ENCODE measurements around the gene TEX101. TPM values are rescaled to one million over a fixed set of nuclear protein-coding genes. Genes with fewer than 3 reads are reported as not detected.
A peak's percentile ranks its signal among the peaks of the same experiment; 100 is the strongest.

The TEX101 gene
- total and polyA plus RNA-seq, 4 experiments from 2014 or later = not detected

DNA sequence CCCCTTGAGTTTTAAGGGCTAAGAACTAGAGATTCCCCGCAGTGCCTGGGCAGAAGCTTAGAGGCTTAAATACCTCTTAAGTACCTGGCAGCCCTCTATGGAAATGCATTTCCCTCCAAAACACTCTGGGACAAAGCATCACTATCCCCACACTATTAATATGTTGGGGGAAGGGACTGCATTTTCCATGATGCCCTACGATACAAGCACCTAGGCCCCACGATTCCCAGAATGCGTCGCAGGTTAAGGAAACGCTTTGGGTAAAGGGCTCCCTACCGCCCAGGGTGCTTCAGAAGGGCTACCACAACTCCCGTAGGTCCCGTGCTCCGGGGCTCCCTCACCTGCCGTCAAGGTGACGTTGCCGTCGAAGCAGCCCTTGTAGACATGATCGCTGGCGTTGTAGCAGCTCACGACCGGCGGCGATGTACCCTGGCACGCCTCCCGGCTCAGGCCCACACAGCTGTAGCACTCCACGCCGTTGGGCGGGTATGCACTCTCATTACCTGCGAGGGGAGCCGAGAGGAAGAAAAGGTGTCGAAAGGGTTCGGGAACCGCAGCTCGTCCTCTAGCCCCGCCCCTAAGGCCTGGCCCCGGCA, 48.2 kb downstream of the TEX101 start:
- peaks cover 21 to 57% (median 37%) of the 10 kb centered on the region in 4 donors for H3K4me1 Mint-ChIP-seq
- H3K4me3 Mint-ChIP-seq = peak overlapping the region; percentile 90 to 98 (median 94)
- peaks cover 0 to 2% of the 10 kb centered on the region in 2 donors for H3K36me3 Mint-ChIP-seq
- no peak for DNase-seq
- POLR2A ChIA-PET (ENCODE audit: partially characterized antibody) = interaction anchor here (0.9 to 4.9 kb wide), 20 partner anchors 12 to 206 kb away, joined by 3 to 107 read pairs (median 9); partner anchors contain the start of genes ETHE1, IRGQ, PHLDB3 and PINLYP
- H3K9me3 Mint-ChIP-seq = no peaks in the 10 kb centered on the region
- peak overlapping the region; percentile 95 to 100 (median 99) for H3K27ac Mint-ChIP-seq
- CTCF ChIA-PET (ENCODE audit: partially characterized antibody) = interaction anchor here (0.9 to 4.0 kb wide), 12 partner anchors 12 to 133 kb away, joined by 3 to 34 read pairs (median 6); partner anchors contain the start of genes IRGQ, PHLDB3 and ZNF576
- Histone ChIP-seq H3K36me3 (ENCODE audit: insufficient read depth, low read length) (no peaks in the 10 kb centered on the region), H3K9me3 (ENCODE audit: control insufficient read depth in 1 of 2, low read length in 2 of 2) (no peaks in the 10 kb centered on the region), H3K27ac (ENCODE audit: low read depth, low read length) (peak overlapping the region; percentile 80), H3K27me3 (ENCODE audit: insufficient read depth, low read length) (no peaks in the 10 kb centered on the region), H3K4me3 (ENCODE audit: low read length in 2 of 2) (peak overlapping the region; percentile 34 to 98), H3K4me1 (ENCODE audit: insufficient read depth, low read length) (peaks cover 27% of the 10 kb centered on the region)
- no peaks in the 10 kb centered on the region for H3K27me3 Mint-ChIP-seq
- intact Hi-C loops (cut with micrococcal nuclease) = loop anchor here (1.0 to 5.0 kb wide), 5 partner anchors 12 to 205 kb away; partner anchors contain the start of genes IRGQ, PHLDB3 and ZNF576

DNA sequence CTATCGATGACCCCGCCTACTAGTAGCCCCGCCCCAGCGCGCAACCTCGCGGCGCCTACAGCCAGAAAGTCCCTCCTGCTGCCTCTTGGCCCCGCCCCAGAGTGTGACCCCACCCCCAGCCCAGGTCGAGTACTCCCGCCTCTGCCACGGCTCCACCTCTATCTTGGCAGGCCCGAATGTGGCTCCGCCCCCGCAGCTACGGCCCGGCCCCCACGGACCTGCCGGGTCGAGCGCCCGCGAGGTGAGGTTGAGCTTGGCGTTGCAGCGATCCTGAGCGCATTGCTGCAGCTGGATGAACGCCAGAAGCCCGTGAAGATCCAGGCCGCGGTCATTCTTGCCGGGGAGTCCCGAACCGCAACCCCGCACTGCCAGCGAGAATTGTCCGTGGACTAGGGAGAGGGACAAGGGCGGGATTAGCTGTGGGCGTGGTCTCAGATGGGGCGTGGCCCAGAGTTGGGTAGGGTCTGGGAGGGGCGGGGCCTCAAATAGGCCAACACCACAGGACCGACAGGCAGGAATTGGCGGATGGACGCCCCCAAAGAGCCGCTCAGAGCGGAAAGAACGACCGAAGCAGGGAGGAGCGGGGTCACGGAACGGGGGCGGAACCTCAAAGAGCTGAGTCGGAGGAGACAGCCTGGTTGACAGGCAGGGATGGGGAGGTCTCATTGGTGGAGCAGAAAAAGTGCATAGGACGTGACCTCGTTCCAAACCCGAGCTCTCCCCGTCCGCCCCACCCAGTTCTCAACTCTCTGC, 48.9 kb downstream of the TEX101 start:
- no peaks in the 10 kb centered on the region for H3K9me3 Mint-ChIP-seq
- peaks cover 34% of the 10 kb centered on the region for H3K4me1 ChIP-seq (ENCODE audit: insufficient read depth, low read length)
- peak overlapping the region; percentile 95 to 100 (median 99) for H3K27ac Mint-ChIP-seq
- peaks cover 0 to 2% of the 10 kb centered on the region in 2 donors for H3K36me3 Mint-ChIP-seq
- peak overlapping the region; percentile 90 to 98 (median 94) for H3K4me3 Mint-ChIP-seq
- H3K36me3 ChIP-seq (ENCODE audit: insufficient read depth, low read length) = no peaks in the 10 kb centered on the region
- ChIA-PET POLR2A (ENCODE audit: partially characterized antibody) (interaction anchor here (0.8 to 4.9 kb wide), 27 partner anchors 11 to 205 kb away, joined by 3 to 107 read pairs (median 5); partner anchors contain the start of genes ETHE1, IRGQ, PHLDB3 and PINLYP), CTCF (ENCODE audit: partially characterized antibody) (interaction anchor here (0.7 to 4.0 kb wide), 14 partner anchors 11 to 133 kb away, joined by 3 to 34 read pairs (median 4); partner anchors contain the start of genes IRGQ, PHLDB3 and ZNF576)
- no peaks in the 10 kb centered on the region for H3K27me3 ChIP-seq (ENCODE audit: insufficient read depth, low read length)
- H3K4me3 ChIP-seq (ENCODE audit: low read length in 2 of 2) = peak overlapping the region; percentile 79 to 98
- no peaks in the 10 kb centered on the region for H3K9me3 ChIP-seq (ENCODE audit: control insufficient read depth in 1 of 2, low read length in 2 of 2)
- no peaks in the 10 kb centered on the region for H3K27me3 Mint-ChIP-seq
- intact Hi-C loops (cut with micrococcal nuclease) = loop anchor here (1.0 to 5.0 kb wide), 5 partner anchors 12 to 205 kb away; partner anchors contain the start of genes IRGQ, PHLDB3 and ZNF576
- DNase-seq = peak; percentile 98 to 100 (median 98)
- peak overlapping the region; percentile 80 for H3K27ac ChIP-seq (ENCODE audit: low read depth, low read length)
- peaks cover 25 to 64% (median 43%) of the 10 kb centered on the region in 4 donors for H3K4me1 Mint-ChIP-seq

DNA sequence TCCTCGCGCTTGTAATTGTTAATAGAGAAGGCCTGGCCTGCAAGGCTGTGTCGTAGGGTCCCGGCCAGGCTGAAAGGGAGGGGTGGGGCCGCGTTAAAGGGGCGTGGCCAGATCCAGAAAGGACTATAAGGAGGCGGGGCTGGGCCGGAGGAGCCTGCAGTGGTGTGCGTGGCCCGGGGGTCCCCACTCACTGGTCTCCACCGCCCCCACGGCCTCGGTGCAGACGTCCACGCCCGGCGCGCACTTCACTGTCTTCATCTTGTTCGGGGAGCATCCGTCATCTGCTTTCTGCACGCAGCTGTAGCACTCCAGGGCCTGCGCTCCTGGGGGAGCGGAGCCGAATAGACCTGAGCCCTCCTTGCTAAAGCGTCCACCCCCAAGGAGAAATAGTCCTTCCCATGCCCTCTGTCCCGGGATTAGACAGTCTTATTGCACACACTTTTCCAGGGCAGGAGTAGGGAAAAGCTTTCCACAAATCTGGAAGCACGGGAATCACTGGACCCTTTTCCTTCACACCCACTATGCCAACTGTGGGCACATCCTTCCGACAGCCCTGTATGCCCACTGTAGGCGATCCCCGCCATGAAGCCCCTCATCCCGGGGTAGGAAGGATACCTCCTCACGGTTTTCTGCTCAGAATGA, 49.6 kb downstream of the TEX101 start:
- H3K9me3 ChIP-seq (ENCODE audit: control insufficient read depth in 1 of 2, low read length in 2 of 2) = no peaks in the 10 kb centered on the region
- intact Hi-C loops (cut with micrococcal nuclease) = loop anchor here (5.0 kb wide), 1 partner anchor 133 kb away; the partner anchor contains the start of genes IRGQ and ZNF576
- ChIA-PET CTCF (ENCODE audit: partially characterized antibody) (interaction anchor here (0.7 to 4.0 kb wide), 9 partner anchors 10 to 130 kb away, joined by 3 to 34 read pairs (median 17); partner anchors contain the start of gene PHLDB3), POLR2A (ENCODE audit: partially characterized antibody) (interaction anchor here (0.8 to 4.9 kb wide), 25 partner anchors 10 to 204 kb away, joined by 3 to 107 read pairs (median 5); partner anchors contain the start of genes ETHE1, IRGQ, PHLDB3 and PINLYP)
- peak overlapping the region; percentile 95 to 100 (median 99) for H3K27ac Mint-ChIP-seq
- H3K36me3 ChIP-seq (ENCODE audit: insufficient read depth, low read length) = no peaks in the 10 kb centered on the region
- H3K27me3 Mint-ChIP-seq = no peaks in the 10 kb centered on the region
- H3K36me3 Mint-ChIP-seq = peaks cover 0 to 2% of the 10 kb centered on the region in 2 donors
- peak overlapping the region; percentile 80 for H3K27ac ChIP-seq (ENCODE audit: low read depth, low read length)
- no peaks in the 10 kb centered on the region for H3K27me3 ChIP-seq (ENCODE audit: insufficient read depth, low read length)
- peaks cover 41% of the 10 kb centered on the region for H3K4me1 ChIP-seq (ENCODE audit: insufficient read depth, low read length)
- DNase-seq = no peak
- H3K4me3 ChIP-seq (ENCODE audit: low read length in 2 of 2) = peak overlapping the region; percentile 79 to 98
- H3K4me3 Mint-ChIP-seq = peak overlapping the region; percentile 90 to 98 (median 94)
- no peaks in the 10 kb centered on the region for H3K9me3 Mint-ChIP-seq
- H3K4me1 Mint-ChIP-seq = peaks cover 32 to 71% (median 50%) of the 10 kb centered on the region in 4 donors

DNA sequence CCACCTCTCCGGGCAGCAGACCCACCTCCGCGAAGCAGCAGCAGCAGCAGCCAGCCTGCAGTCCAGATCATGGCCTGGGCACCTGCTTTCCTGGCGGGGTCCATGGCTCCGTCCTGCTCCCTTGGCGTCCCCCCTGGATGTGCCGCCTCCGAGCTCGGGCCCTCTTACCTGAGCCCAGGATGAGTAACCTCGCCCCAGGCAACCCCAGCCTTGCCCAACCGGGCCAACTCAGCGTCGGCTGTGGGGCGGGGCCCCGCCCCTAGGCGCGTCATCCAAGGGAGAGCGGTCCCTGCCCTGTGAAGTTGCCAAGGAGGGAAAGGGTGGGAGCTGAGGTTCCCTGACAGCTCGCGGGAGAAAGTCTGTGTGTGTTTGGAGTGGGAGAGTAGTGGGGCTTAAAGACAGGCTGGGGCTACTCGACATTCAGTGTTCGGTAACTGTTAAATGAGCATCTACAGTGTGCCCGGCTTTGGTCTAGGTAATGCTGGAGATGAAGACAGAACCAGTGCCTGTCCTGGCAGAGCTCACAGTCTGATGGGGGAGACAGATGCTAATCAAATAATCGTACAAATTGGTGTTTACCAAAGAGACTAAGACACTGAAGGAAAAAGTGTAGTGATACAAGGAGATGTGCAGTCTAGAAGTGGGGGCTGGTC, 50.9 kb downstream of the TEX101 start, which contains the start of gene LYPD3:
LYPD3 (minus strand) TSS at position 141 of the 653 bp plus-strand sequence; CDS start at position 104, 37 bp downstream.
- CTCF ChIA-PET (ENCODE audit: partially characterized antibody) = interaction anchor here (0.7 to 4.0 kb wide), 3 partner anchors 17 to 60 kb away, joined by 4 to 19 read pairs (median 6); partner anchors contain the start of gene PHLDB3
- POLR2A ChIA-PET (ENCODE audit: partially characterized antibody) = interaction anchor here (3.2 to 4.9 kb wide), 3 partner anchors 26 to 61 kb away, joined by 33 to 107 read pairs (median 76); partner anchors contain the start of genes ETHE1 and PHLDB3
- H3K36me3 Mint-ChIP-seq = peaks cover 0 to 2% of the 10 kb centered on the region in 2 donors
- no peak for DNase-seq
- peaks cover 40 to 83% (median 59%) of the 10 kb centered on the region in 4 donors for H3K4me1 Mint-ChIP-seq
- intact Hi-C loops (cut with micrococcal nuclease) = no loop called here
- H3K27ac ChIP-seq (ENCODE audit: low read depth, low read length) = peak within 1 kb of the TSS; percentile 80
- no peaks in the 10 kb centered on the region for H3K9me3 Mint-ChIP-seq
- no peaks in the 10 kb centered on the region for H3K36me3 ChIP-seq (ENCODE audit: insufficient read depth, low read length)
- H3K9me3 ChIP-seq (ENCODE audit: control insufficient read depth in 1 of 2, low read length in 2 of 2) = no peaks in the 10 kb centered on the region
- peaks cover 53% of the 10 kb centered on the region for H3K4me1 ChIP-seq (ENCODE audit: insufficient read depth, low read length)
- H3K27me3 ChIP-seq (ENCODE audit: insufficient read depth, low read length) = no peaks in the 10 kb centered on the region
- H3K4me3 ChIP-seq (ENCODE audit: low read length in 2 of 2) = peak within 1 kb of the TSS; percentile 79 to 98
- H3K4me3 Mint-ChIP-seq = peak within 1 kb of the TSS; percentile 55 to 98 (median 94)
- H3K27ac Mint-ChIP-seq = peak within 1 kb of the TSS; percentile 95 to 100 (median 99)
- no peaks in the 10 kb centered on the region for H3K27me3 Mint-ChIP-seq

DNA sequence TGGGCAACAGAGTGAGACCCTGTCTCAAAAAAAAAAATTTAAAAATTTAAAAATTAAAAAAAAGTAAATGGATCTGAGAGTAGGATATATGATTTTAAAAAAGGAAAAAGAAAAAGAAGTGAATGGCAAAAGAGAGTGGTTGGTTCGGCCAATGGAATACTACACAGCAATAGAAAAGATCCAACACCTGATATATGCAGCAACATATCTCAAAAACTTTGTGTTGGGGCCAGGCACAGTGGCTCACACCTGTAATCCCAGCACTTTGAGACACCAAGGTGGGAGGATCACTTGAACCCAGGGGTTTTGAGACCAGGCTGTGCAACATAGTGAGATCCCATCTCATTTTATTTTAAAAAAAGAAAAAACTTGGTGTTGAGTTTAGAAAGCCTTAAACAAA, 52.1 kb downstream of the TEX101 start:
- Mint-ChIP-seq H3K4me1 (peaks cover 40 to 73% (median 56%) of the 10 kb centered on the region in 4 donors), H3K27me3 (no peaks in the 10 kb centered on the region), H3K27ac (peak overlapping the region in 4 of 7 donors; percentile 57 to 97 (median 82)), H3K36me3 (peaks cover 0 to 2% of the 10 kb centered on the region in 2 donors), H3K4me3 (no peak overlapping the region), H3K9me3 (no peaks in the 10 kb centered on the region)
- H3K36me3 ChIP-seq (ENCODE audit: insufficient read depth, low read length) = no peaks in the 10 kb centered on the region
- H3K27me3 ChIP-seq (ENCODE audit: insufficient read depth, low read length) = no peaks in the 10 kb centered on the region
- peaks cover 58% of the 10 kb centered on the region for H3K4me1 ChIP-seq (ENCODE audit: insufficient read depth, low read length)
- intact Hi-C loops (cut with micrococcal nuclease) = no loop called here
- DNase-seq = no peak
- ChIA-PET POLR2A (ENCODE audit: partially characterized antibody) (interaction anchor here (1.3 to 4.9 kb wide), 3 partner anchors 27 to 37 kb away, joined by 3 to 107 read pairs (median 76); partner anchors contain the start of gene PHLDB3), CTCF (ENCODE audit: partially characterized antibody) (interaction anchor here (1.1 kb wide), 1 partner anchor 58 kb away, joined by 4 read pairs; no protein-coding TSS in a partner anchor)
- H3K9me3 ChIP-seq (ENCODE audit: control insufficient read depth in 1 of 2, low read length in 2 of 2) = no peaks in the 10 kb centered on the region
- H3K27ac ChIP-seq (ENCODE audit: low read depth, low read length) = no peak overlapping the region
- H3K4me3 ChIP-seq (ENCODE audit: low read length in 2 of 2) = no peak overlapping the region

DNA sequence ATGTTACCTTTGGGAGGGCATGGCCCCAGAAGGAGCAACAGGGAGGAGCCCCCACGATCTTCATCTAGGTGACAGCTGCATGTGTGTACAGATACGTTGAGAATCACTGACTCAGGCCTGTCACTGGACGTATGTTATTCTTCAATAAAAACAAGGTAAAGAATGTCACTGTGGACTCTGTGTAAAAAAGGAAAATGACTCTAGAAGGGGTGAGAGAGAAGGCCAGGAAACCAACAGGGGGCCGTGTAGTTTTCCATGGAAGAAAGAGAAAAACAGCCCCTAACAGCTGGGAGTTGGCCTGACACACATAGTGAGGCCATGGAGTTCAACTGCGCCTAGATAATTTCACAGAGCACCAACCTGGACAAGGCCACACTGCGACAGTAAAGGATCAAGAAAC, 52.6 kb downstream of the TEX101 start:
- intact Hi-C loops (cut with micrococcal nuclease) = no loop called here
- H3K4me1 ChIP-seq (ENCODE audit: insufficient read depth, low read length) = peaks cover 54% of the 10 kb centered on the region
- H3K4me1 Mint-ChIP-seq = peaks cover 36 to 69% (median 52%) of the 10 kb centered on the region in 4 donors

More for the DNA sequence above, 52.6 kb downstream of the TEX101 start:
- Histone ChIP-seq H3K4me3 (ENCODE audit: low read length in 2 of 2) (no peak overlapping the region), H3K27ac (ENCODE audit: low read depth, low read length) (no peak overlapping the region), H3K9me3 (ENCODE audit: control insufficient read depth in 1 of 2, low read length in 2 of 2) (no peaks in the 10 kb centered on the region), H3K36me3 (ENCODE audit: insufficient read depth, low read length) (no peaks in the 10 kb centered on the region), H3K27me3 (ENCODE audit: insufficient read depth, low read length) (no peaks in the 10 kb centered on the region)
- Mint-ChIP-seq H3K4me3 (peak overlapping the region in 5 of 8 donors; percentile 2 to 73 (median 17)), H3K36me3 (peaks cover 0 to 2% of the 10 kb centered on the region in 2 donors), H3K27ac (peak overlapping the region in 6 of 7 donors; percentile 57 to 98 (median 82)), H3K9me3 (no peaks in the 10 kb centered on the region), H3K27me3 (no peaks in the 10 kb centered on the region)
- ChIA-PET CTCF (ENCODE audit: partially characterized antibody) (interaction anchor here (2.3 kb wide), 1 partner anchor 20 kb away, joined by 16 read pairs; no protein-coding TSS in a partner anchor), POLR2A (ENCODE audit: partially characterized antibody) (interaction anchor here (0.9 to 1.3 kb wide), 2 partner anchors 20 to 37 kb away, joined by 3 read pairs; no protein-coding TSS in a partner anchor)
- DNase-seq = no peak
